Measurements from ENCODE around the gene HOXD11.

The HOXD11 gene

DNA sequence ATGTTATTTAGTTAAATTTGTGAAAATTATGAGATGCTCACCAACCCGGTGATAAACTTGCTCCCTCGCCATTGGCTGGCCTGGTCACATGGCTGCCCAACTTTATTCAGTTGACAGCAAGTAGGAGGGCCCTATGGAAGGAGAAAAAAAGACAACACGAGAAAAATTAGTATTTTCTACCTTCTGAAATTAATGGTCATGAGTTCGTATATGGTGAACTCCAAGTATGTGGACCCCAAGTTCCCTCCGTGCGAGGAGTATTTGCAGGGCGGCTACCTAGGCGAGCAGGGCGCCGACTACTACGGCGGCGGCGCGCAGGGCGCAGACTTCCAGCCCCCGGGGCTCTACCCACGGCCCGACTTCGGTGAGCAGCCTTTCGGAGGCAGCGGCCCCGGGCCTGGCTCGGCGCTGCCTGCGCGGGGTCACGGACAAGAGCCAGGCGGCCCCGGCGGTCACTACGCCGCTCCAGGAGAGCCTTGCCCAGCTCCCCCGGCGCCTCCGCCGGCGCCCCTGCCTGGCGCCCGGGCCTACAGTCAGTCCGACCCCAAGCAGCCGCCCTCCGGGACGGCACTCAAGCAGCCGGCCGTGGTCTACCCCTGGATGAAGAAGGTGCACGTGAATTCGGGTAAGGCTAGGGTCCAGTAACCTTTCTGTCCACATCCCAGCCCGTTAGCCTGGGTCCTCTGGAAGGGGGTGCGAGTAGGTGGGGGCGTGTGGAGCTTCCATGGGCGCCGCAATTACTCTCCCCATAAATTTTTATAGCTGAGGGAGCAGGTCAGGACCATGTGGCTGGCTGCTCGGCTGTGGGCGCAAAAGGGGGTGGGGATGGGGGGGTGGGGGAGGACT lies 44.6 kb downstream of the HOXD11 start, which contains the start of gene HOXD4:
Gene HOXD4 (plus strand): TSS at position 109 of the 846 bp plus-strand sequence. CDS start 84 bp downstream, at position 193.
- DNase-seq, result no peak

GRCh38 chr2:176152350-176153181 lies 45.5 kb downstream of the HOXD11 start:
- DNase-seq, result no peak

GRCh38 chr2:176154576-176155252 lies 47.6 kb downstream of the HOXD11 start:
- DNase-seq, result no peak

DNA sequence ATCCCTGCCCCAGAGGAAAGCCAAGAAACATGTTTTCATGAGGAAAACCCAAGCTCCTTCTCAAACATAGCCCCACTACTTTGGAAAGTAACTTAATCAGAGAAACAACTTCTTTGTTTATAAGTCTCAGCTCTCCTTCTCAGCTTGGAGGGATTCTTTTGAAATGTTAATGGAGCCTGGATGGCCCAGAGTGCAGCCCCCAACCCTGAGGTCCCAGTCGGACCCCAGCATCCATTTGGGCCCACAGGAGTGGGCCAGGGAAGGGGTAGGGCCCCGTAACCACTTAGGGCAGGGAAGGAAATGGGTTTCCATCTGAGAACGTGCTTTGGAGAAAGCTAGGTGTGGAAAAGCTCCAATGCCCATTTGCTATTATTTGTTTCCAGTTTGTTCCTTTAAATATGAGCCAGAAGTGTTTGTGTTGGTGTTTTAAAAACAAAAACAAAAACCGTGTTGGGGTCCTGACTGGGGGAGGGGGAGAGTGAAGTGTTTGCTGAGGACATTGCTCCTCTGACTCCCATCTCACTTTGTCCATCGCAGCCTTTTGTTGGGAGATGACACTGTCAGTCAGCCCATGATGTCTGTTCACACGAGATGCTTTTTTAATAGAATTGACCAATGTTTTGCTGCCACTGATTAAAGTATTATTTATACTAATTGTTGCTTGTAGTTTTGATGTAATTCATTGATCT lies 48.4 kb downstream of the HOXD11 start:
- DNase-seq, result no peak

DNA sequence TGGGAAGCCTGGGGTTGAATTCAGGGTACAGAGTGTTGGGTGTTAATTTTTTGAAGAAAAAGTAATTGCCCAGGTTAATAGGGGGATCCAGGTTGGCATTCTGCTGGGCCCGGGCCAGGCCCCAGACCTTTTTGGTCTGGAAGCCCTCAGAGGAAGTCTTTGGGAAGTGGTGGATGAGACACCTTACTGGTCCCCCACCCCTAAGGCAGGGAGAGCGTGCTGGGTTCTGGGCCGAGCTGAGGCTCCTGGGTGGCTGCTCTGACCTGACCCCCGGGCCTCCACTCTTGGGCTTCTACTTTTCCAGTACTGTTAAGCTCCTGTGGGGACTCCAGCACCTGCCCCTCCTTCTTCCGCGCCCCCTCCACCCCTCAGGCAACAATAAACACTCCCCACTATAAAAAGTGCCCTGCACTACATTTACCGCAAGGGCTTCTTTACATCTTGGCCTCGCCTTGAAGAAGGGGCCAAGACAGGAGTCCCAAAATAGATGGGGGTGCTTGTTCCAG lies 49.3 kb downstream of the HOXD11 start:
- DNase-seq, result no peak

- DNase-seq, result no peak
Observed at GRCh38 chr2:176156807-176157498, 49.9 kb downstream of the HOXD11 start, which contains the start of gene HOXD3. TSS of gene HOXD3 (plus strand) at chr2:176157307. CDS start at chr2:176169115, 11,808 bp downstream.

DNA sequence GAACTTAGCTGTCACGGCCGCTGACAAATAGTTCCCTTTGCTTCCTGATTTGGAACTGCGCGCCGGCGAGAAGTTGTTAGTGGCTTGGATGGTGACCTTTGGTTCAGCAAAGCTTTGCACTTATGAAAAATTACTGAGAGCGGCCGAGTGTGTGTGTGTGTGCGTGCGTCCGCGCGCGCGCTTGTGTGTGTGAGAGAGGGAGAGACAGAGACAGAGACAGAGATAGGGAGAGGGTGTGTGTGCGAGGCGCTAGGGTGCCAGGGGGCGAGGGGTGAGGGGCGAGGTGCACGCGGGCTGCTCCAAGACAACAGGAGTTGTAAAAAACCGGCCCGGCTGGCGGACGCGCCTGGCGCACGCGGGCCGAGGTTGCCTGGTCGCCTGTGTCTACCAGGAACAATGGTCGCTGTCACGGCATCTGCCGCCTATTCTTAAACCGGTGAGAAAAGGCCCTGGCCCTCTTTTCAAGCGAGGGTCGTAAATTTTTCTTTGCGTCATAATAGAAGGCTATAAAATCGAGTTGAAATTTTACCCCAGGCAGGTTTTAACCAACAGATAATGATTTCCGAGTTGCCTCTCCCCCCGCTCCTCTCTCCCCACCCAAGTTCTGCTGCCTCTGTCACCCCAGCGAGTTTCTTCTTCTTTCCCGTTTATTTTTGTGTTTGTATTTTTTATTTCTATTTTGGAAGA lies 50.6 kb downstream of the HOXD11 start:
- no peak for DNase-seq

DNA sequence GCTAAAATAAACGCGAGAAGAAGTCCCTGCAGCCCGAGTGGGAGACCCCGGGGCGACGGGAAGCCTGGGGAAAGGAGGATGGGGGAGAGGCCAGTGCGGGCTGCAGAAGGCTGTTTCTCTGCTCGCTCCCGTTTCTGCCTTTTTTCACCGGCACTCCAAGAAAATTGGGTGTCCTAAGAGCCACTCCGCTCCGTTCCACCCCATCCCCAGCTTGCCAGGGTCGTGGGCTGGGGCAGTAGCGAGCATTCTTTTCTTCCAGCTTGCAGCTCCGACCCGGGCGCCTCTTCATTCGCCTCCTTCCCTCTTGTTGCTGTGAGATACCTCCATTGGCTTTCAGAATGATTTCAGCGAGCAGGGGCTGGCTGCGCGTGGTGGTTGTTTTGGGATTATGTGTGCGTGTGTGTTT lies 51.1 kb downstream of the HOXD11 start:
- DNase-seq, result no peak

- DNase-seq, result no peak
Observed at GRCh38 chr2:176158855-176159662, 52.0 kb downstream of the HOXD11 start.
